B cell (primary cell): ENCODE measurements around the gene DNAJC1. TPM values are rescaled to one million over a fixed set of nuclear protein-coding genes. Genes with fewer than 3 reads are reported as not detected.

Experiments used
- ATAC-seq: fragments of 200-7000 bp; cut with Tn5 transposase; one replicate; pipeline ENCODE4 v1.10.0; 2021; ENCODE audit warnings: low read depth, mild to moderate bottlenecking, moderate number of reproducible peaks, moderate library complexity
- CTCF ChIA-PET: fragments of 350-600 bp; sonication (Branson Sonifier 250); formaldehyde crosslinking; loops from one replicate; lab custom pipeline; 2021; ENCODE audit warnings: antibody characterized with exemption, inconsistent platforms; lab: Charles Lee
- POLR2A ChIA-PET: fragments of 350-600 bp; sonication (Branson Sonifier 250); formaldehyde crosslinking; loops from one replicate; lab custom pipeline; 2021; ENCODE audit warnings: antibody characterized with exemption; lab: Charles Lee
- DNase-seq: peaks from one replicate; pipeline ENCODE4 v3.0.0; 2013
- H2AFZ ChIP-seq: 2 replicates; pipeline ENCODE4 v1.6.1; 2012; ENCODE audit warnings: mild to moderate bottlenecking, low read depth, low read length; ENCODE audit not compliant: insufficient read depth, poor library complexity, severe bottlenecking
- H3K27ac ChIP-seq, 2 donors: 1 replicate in 1 of 2; 2 replicates in 1 of 2; pipeline ENCODE4 v1.5.1; 2012 to 2013; ENCODE audit warnings: low read length in 2 of 2, mild to moderate bottlenecking in 2 of 2, moderate library complexity in 1 of 2
- H3K27me3 ChIP-seq, 4 experiments: fragments of 200-600 bp in 1 of 4; sonication (generic) in 1 of 4; replicated peaks in 1 of 4; 1 replicate in 2 of 4; 2 replicates in 2 of 4; pipeline versions ENCODE4 v1.6.1 to v1.7.0; 2013 to 2016; ENCODE audit warnings: low read length in 3 of 4, mild to moderate bottlenecking in 2 of 4, mixed read lengths in 1 of 4, moderate library complexity in 1 of 4; ENCODE audit not compliant: insufficient read depth in 4 of 4, control insufficient read depth in 3 of 4; ENCODE audit errors: control extremely low read depth in 1 of 4
- H3K36me3 ChIP-seq, 2 experiments: replicated peaks in 1 of 2; 1 replicate in 1 of 2; 2 replicates in 1 of 2; pipeline versions ENCODE4 v1.6.1 to v1.7.1; 2013; ENCODE audit warnings: low read length in 1 of 2; ENCODE audit not compliant: insufficient read depth in 2 of 2, control insufficient read depth in 1 of 2; ENCODE audit errors: control extremely low read depth in 1 of 2, extremely low read depth in 1 of 2
- H3K4me1 ChIP-seq, 2 donors: fragments of 200-600 bp in 1 of 2; sonication (generic) in 1 of 2; 1 replicate in 1 of 2; 2 replicates in 1 of 2; pipeline versions ENCODE4 v1.5.1 to v1.6.1; 2013 to 2017; ENCODE audit warnings: low read length in 2 of 2; ENCODE audit not compliant: control insufficient read depth in 2 of 2, insufficient read depth in 2 of 2
- H3K4me2 ChIP-seq: replicated peaks from 2 replicates; pipeline ENCODE3; 2012; ENCODE audit warnings: mild to moderate bottlenecking, low read depth, low read length; ENCODE audit not compliant: poor library complexity, severe bottlenecking
- H3K4me3 ChIP-seq, 5 experiments: fragments of 200-600 bp in 1 of 5; sonication (generic) in 1 of 5; 1 replicate in 3 of 5; 2 replicates in 2 of 5; pipeline versions ENCODE4 v1.5.1 to v1.7.0; 2011 to 2016; ENCODE audit warnings: low read length in 4 of 5, mild to moderate bottlenecking in 4 of 5, low read depth in 2 of 5, control low read depth in 1 of 5, moderate library complexity in 1 of 5; ENCODE audit not compliant: insufficient read depth in 1 of 5; ENCODE audit errors: control extremely low read depth in 1 of 5, extremely low read depth in 1 of 5
- H3K79me2 ChIP-seq: fragments of 200-600 bp; sonication (generic); one replicate; pipeline ENCODE4 v1.6.0; 2016; ENCODE audit warnings: low read length; ENCODE audit not compliant: control insufficient read depth, insufficient read depth
- H3K9ac ChIP-seq: fragments of 200-600 bp; sonication (generic); 2 replicates; pipeline ENCODE4 v1.6.1; 2017; ENCODE audit warnings: mild to moderate bottlenecking, low read length, moderate library complexity
- H3K9me3 ChIP-seq, 3 donors: one replicate each; pipeline versions ENCODE4 v1.6.1 to v1.7.1; 2013; ENCODE audit warnings: low read length in 2 of 3; ENCODE audit not compliant: control insufficient read depth in 2 of 3, insufficient read depth in 1 of 3; ENCODE audit errors: control extremely low read depth in 1 of 3
- H4K20me1 ChIP-seq: 2 replicates; pipeline ENCODE4 v1.6.0; 2012; ENCODE audit warnings: mild to moderate bottlenecking, low read length; ENCODE audit not compliant: insufficient read depth, control insufficient read depth, poor library complexity, severe bottlenecking
- H3K27ac Mint-ChIP-seq: one replicate; pipeline ENCODE4 v1.8.0; 2021; ENCODE audit warnings: mixed read lengths
- H3K27me3 Mint-ChIP-seq: one replicate; pipeline ENCODE4 v1.8.0; 2021; ENCODE audit warnings: mixed read lengths
- H3K4me1 Mint-ChIP-seq: one replicate; pipeline ENCODE4 v1.8.0; 2021; ENCODE audit warnings: mixed read lengths
- H3K4me3 Mint-ChIP-seq: one replicate; pipeline ENCODE4 v1.8.0; 2021; ENCODE audit warnings: mixed read lengths
- H3K9me3 Mint-ChIP-seq: one replicate; pipeline ENCODE4 v1.8.0; 2022; ENCODE audit warnings: mixed read lengths; ENCODE audit not compliant: insufficient read depth
- EZH2 ChIP-seq: IDR thresholded peaks from 2 replicates; pipeline ENCODE4 v1.6.1; 2012; ENCODE audit warnings: borderline replicate concordance, low read depth, mild to moderate bottlenecking, moderate library complexity, low read length; ENCODE audit not compliant: insufficient read depth, poor library complexity, severe bottlenecking
- WGBS: methylation state at CpG from one replicate; pipeline ENCODE4 v1.1.5; 2013; ENCODE audit warnings: missing lambda C conversion rate; ENCODE audit not compliant: insufficient coverage; 5-methylcytosine and 5-hydroxymethylcytosine counted together
- intact Hi-C: fragments of 100-400 bp; cut with micrococcal nuclease; formaldehyde crosslinking; loops from one replicate; pipeline ENCODE4 v1.10.0; 2022
- polyA plus RNA-seq: library from polyadenylated mRNA; depleted of rRNA; stranded (reverse); fragments of >200 nt; gene quantifications from 2 replicates; pipeline ENCODE4 v1.2.3, GENCODE V29; 2012
- total RNA-seq, 2 donors: library from RNA; stranded (reverse); fragments of 120-200 nt in 1 of 2; gene quantifications; 1 replicate in 1 of 2; 2 replicates in 1 of 2; pipeline versions ENCODE4 v1.2.3 to v1.2.4, GENCODE V29; 2013 to 2022
- TF ChIP-seq, protein P1 (sequence below): fragments of 200-600 bp; IDR thresholded peaks from one replicate; pipeline ENCODE4 v1.8.0; 2022; ENCODE audit warnings: antibody characterized with exemption, mild to moderate bottlenecking

Gene DNAJC1
- total and polyA plus RNA-seq, 2 donors (not counting 1 experiment from before 2014, with no cell fraction given) = 9.4 to 15.4 TPM

DNA sequence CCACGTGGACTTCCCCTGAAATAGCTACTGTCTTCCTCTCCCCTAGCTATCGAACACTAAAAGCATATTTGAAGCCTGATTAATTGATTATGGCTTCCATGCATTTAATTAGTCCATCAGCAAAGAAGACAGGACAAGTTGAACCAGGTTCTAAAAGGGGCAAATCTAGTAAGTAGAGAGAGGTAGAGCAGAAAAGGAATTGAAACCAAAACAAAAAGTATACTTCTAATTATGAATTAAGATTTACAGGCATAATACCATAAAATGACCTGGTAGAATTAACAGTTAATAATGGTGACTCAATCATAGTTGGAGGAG lies 393 bp upstream of the DNAJC1 start:
- CTCF ChIA-PET = interaction anchor here (0.9 to 6.4 kb wide), 8 partner anchors 11 to 985 kb away, joined by 3 to 65 read pairs (median 4); no protein-coding TSS in a partner anchor
- Histone ChIP-seq H3K36me3 (no peaks in the 10 kb centered on the region), H3K27me3 (no peaks in the 10 kb centered on the region), H2AFZ (peak overlapping the region; percentile 90), H3K4me2 (peak overlapping the region; percentile 93), H3K4me1 (peaks cover 30 to 31% of the 10 kb centered on the region in 2 donors), H3K79me2 (peaks cover 36% of the 10 kb centered on the region), H3K4me3 (peak overlapping the region; percentile 36 to 85 (median 75)), H4K20me1 (peaks cover 6% of the 10 kb centered on the region), H3K27ac (peak overlapping the region; percentile 84), H3K9ac (peak overlapping the region; percentile 81), H3K9me3 (no peaks in the 10 kb centered on the region)
- intact Hi-C loops = loop anchor here (1.0 to 5.0 kb wide), 10 partner anchors 225 to 1437 kb away; partner anchors contain the start of genes BMI1, MLLT10, MSRB2 and PIP4K2A
- no CpG with 5 or more reads among the region's 2 CpGs for WGBS
- Mint-ChIP-seq H3K27ac (peak overlapping the region; percentile 91), H3K4me1 (peaks cover 40% of the 10 kb centered on the region), H3K27me3 (no peaks in the 10 kb centered on the region), H3K9me3 (no peaks in the 10 kb centered on the region), H3K4me3 (peak overlapping the region; percentile 90)
- no peak for TF ChIP-seq EZH2
- TF ChIP-seq, protein P1, sequence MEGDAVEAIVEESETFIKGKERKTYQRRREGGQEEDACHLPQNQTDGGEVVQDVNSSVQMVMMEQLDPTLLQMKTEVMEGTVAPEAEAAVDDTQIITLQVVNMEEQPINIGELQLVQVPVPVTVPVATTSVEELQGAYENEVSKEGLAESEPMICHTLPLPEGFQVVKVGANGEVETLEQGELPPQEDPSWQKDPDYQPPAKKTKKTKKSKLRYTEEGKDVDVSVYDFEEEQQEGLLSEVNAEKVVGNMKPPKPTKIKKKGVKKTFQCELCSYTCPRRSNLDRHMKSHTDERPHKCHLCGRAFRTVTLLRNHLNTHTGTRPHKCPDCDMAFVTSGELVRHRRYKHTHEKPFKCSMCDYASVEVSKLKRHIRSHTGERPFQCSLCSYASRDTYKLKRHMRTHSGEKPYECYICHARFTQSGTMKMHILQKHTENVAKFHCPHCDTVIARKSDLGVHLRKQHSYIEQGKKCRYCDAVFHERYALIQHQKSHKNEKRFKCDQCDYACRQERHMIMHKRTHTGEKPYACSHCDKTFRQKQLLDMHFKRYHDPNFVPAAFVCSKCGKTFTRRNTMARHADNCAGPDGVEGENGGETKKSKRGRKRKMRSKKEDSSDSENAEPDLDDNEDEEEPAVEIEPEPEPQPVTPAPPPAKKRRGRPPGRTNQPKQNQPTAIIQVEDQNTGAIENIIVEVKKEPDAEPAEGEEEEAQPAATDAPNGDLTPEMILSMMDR = no peak
- DNase-seq = no peak
- peak; percentile 0 for ATAC-seq
- POLR2A ChIA-PET = interaction anchor here (0.7 to 2.1 kb wide), 11 partner anchors 12 to 1435 kb away, joined by 3 to 19 read pairs (median 3); partner anchors contain the start of genes OTUD1 and SPAG6

DNA sequence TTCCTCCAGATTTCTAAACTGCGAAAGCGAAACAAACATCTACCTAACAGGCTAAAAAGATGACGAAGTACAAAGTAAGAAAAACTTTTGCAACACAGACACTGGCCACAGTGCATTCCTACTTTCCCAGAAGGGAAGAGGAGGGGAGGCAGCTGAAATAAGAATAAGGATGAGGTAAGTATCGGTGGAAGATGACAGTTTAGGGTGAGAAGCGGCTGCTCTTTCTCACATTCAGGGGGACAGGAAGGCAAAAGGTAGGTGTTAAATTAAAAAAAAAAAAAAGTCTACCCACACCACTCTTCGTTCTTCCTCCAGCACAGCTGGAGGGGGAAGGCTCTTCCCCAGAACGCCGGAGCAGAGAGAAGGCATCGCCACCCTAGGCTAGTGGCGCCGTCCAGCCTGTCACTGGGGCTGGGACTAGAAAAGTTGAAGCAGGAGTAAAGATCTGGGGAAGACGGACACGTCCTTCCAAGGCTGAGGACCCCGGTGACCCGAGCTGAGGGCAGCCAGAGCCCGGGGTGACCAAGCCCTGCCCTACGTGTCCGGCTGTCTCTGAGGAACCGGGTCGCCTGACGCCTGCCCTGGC lies 846 bp downstream of the DNAJC1 start:
- DNase-seq (no peak), ATAC-seq (no peak)
- peak overlapping the region; percentile 90 for H3K4me3 Mint-ChIP-seq
- Histone ChIP-seq H3K79me2 (peaks cover 38% of the 10 kb centered on the region), H3K9ac (peak overlapping the region; percentile 81), H3K36me3 (no peaks in the 10 kb centered on the region), H3K4me3 (peak overlapping the region; percentile 57 to 90 (median 79)), H4K20me1 (peaks cover 6% of the 10 kb centered on the region), H2AFZ (peak overlapping the region; percentile 90), H3K4me2 (peak overlapping the region; percentile 93), H3K4me1 (peaks cover 30 to 31% of the 10 kb centered on the region in 2 donors), H3K9me3 (no peaks in the 10 kb centered on the region), H3K27me3 (no peaks in the 10 kb centered on the region), H3K27ac (peak overlapping the region; percentile 84)
- intact Hi-C loops = loop anchor here (1.0 to 5.0 kb wide), 10 partner anchors 227 to 1438 kb away; partner anchors contain the start of genes BMI1, MLLT10, MSRB2 and PIP4K2A
- H3K27me3 Mint-ChIP-seq = no peaks in the 10 kb centered on the region
- H3K27ac Mint-ChIP-seq = peak overlapping the region; percentile 83
- no peak for TF ChIP-seq EZH2
- TF ChIP-seq, protein P1 = no peak
- H3K4me1 Mint-ChIP-seq = peaks cover 40% of the 10 kb centered on the region
- ChIA-PET POLR2A (interaction anchor here (0.7 to 2.1 kb wide), 10 partner anchors 226 to 1438 kb away, joined by 3 to 19 read pairs (median 5); partner anchors contain the start of gene SPAG6), CTCF (interaction anchor here (0.9 to 6.4 kb wide), 9 partner anchors 8 to 986 kb away, joined by 3 to 65 read pairs (median 4); no protein-coding TSS in a partner anchor)
- WGBS = 0% methylated on average over 15 of the region's 21 CpGs
- no peaks in the 10 kb centered on the region for H3K9me3 Mint-ChIP-seq
